Progenitor cell of endocrine pancreas (in vitro differentiated cells): Measurements from ENCODE around the gene RIBC2. TPM values are rescaled to one million over a fixed set of nuclear protein-coding genes. Genes with fewer than 3 reads are reported as not detected.
A peak's percentile ranks its signal among the peaks of the same experiment; 100 is the strongest.
"Not testable (repeated sequence)": the region's sequence is repeated elsewhere in the genome, so short reads cannot be mapped to it uniquely, and the experiment has no call there.

Source experiments
- DNase-seq: peaks from one replicate; pipeline ENCODE4 v3.0.0; 2021; ENCODE audit warnings: low spot score; ENCODE audit not compliant: unreplicated experiment
- H3K27ac Mint-ChIP-seq: 2 replicates; pipeline ENCODE4 v1.8.0; 2021; ENCODE audit warnings: mild to moderate bottlenecking, moderate library complexity, mixed read lengths
- H3K27me3 Mint-ChIP-seq: 2 replicates; pipeline ENCODE4 v1.8.0; 2021; ENCODE audit warnings: mixed read lengths
- H3K36me3 Mint-ChIP-seq: 2 replicates; pipeline ENCODE4 v1.8.0; 2022; ENCODE audit warnings: mixed read lengths; ENCODE audit not compliant: insufficient read depth
- H3K4me1 Mint-ChIP-seq: 2 replicates; pipeline ENCODE4 v1.8.0; 2021; ENCODE audit warnings: low read depth, mixed read lengths
- H3K4me3 Mint-ChIP-seq: 2 replicates; pipeline ENCODE4 v1.8.0; 2021; ENCODE audit warnings: low read depth, mild to moderate bottlenecking, moderate library complexity, mixed read lengths
- H3K9me3 Mint-ChIP-seq: 2 replicates; pipeline ENCODE4 v1.8.0; 2021; ENCODE audit warnings: low read depth, mixed read lengths
- CTCF ChIP-seq: fragments of 200-600 bp; sonication (generic); IDR thresholded peaks from one replicate; pipeline ENCODE4 v1.5.0; 2021; ENCODE audit warnings: antibody characterized with exemption, mild to moderate bottlenecking; ENCODE audit not compliant: unreplicated experiment
- total RNA-seq: library from RNA; stranded (reverse); gene quantifications from 2 replicates; pipeline ENCODE4 v1.2.1, GENCODE V29; 2021

Gene RIBC2
- total RNA-seq, 1 donor from 2014 or later = 7.0 TPM

DNA sequence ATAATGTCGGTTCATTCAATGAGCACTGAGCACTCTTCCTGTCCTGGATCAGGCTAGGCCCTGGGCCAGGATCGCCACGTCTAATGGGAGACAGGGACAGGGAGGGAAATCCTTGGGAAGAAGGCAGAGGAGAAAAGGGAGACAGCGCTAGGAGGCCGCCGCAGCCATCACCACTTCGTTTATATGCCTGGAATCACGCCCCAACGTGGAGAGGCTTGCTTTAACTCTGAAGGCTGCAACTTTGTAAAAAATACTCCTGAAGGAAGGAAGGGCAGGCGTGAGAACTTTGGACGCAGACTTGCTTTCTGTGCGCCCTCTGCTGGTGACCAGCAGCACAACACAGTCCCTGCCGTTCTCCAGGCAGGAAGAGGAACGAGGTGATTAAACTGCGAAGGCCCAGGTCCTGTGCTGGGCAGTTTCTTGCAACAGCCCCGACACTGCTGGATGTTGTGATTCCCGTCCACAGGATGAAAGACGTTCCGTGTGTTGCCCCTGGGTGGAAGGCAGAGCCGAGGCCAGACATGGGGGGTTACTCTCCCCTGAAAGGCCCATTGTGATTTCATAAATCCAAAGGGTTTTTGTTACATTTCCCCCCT lies 22.1 kb downstream of the RIBC2 start:
- H3K4me3 Mint-ChIP-seq = no peak overlapping the region
- DNase-seq = peak; percentile 79
- no peaks in the 10 kb centered on the region for H3K9me3 Mint-ChIP-seq
- TF ChIP-seq CTCF = peak; percentile 96
- H3K27ac Mint-ChIP-seq = peak overlapping the region; percentile 62
- H3K4me1 Mint-ChIP-seq = peaks cover 8% of the 10 kb centered on the region
- no peaks in the 10 kb centered on the region for H3K36me3 Mint-ChIP-seq
- H3K27me3 Mint-ChIP-seq = no peaks in the 10 kb centered on the region

- not testable (repeated sequence) for H3K27ac Mint-ChIP-seq, H3K9me3 Mint-ChIP-seq, H3K4me3 Mint-ChIP-seq, H3K36me3 Mint-ChIP-seq, DNase-seq, H3K27me3 Mint-ChIP-seq
- peaks cover 15% of the 10 kb centered on the region for H3K4me1 Mint-ChIP-seq
These were observed 23.5 kb downstream of the RIBC2 start for GRCh38 chr22:45436871-45437517.

DNA sequence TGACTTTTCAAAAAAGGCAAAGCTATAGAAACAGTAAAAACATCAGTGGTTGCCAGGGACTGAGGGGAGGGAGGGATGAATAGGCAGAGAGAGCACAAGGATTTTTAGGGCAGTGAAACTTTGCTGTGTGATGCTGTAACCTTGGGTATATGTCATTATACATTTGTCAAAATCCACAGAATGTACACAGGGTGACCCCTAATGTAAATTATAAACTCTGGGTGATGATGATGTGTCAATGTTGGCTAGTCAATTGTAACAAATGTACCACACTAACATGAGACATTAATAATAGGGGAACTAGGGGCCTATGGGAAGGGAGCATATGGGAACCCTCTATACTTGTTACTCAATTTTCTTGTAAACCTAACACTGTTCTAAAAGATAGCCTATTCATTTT lies 24.8 kb downstream of the RIBC2 start:
- no peak overlapping the region for H3K4me3 Mint-ChIP-seq
- H3K9me3 Mint-ChIP-seq = no peaks in the 10 kb centered on the region
- no peak for TF ChIP-seq CTCF
- no peaks in the 10 kb centered on the region for H3K27me3 Mint-ChIP-seq
- H3K27ac Mint-ChIP-seq = no peak overlapping the region
- DNase-seq = no peak
- H3K36me3 Mint-ChIP-seq = no peaks in the 10 kb centered on the region
- peaks cover 22% of the 10 kb centered on the region for H3K4me1 Mint-ChIP-seq

DNA sequence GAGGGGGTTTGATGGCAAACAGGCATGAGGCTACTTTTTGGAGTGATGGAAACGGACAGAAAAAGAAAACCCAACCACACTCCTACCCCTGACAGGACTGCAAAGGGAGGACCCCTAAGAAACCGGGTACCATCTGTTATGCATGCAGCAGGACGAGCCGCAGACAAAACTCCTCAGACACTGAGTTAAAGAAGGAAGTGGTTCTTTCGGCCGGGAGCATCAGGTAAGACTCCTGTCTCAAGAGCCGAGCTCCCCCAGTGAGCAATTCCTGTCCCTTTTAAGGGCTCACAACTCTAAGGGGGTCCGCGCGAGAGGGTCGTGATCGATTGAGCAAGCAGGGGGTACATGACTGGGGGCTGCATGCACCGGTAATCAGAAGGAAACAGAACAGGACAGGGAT lies 27.2 kb downstream of the RIBC2 start:
- H3K4me3 Mint-ChIP-seq, H3K36me3 Mint-ChIP-seq, H3K27me3 Mint-ChIP-seq, DNase-seq, H3K9me3 Mint-ChIP-seq: not testable (repeated sequence)
- Mint-ChIP-seq H3K27ac (peak overlapping the region; percentile 89), H3K4me1 (peaks cover 26% of the 10 kb centered on the region)

- H3K9me3 Mint-ChIP-seq = no peaks in the 10 kb centered on the region
- peaks cover 2% of the 10 kb centered on the region for H3K27me3 Mint-ChIP-seq
- peak; percentile 55 for TF ChIP-seq CTCF
- H3K4me3 Mint-ChIP-seq = no peak overlapping the region
- no peaks in the 10 kb centered on the region for H3K36me3 Mint-ChIP-seq
- H3K4me1 Mint-ChIP-seq = peaks cover 26% of the 10 kb centered on the region
- peak; percentile 26 for DNase-seq
- H3K27ac Mint-ChIP-seq = peak overlapping the region; percentile 89
These were observed 27.6 kb downstream of the RIBC2 start for GRCh38 chr22:45441138-45441537.

DNA sequence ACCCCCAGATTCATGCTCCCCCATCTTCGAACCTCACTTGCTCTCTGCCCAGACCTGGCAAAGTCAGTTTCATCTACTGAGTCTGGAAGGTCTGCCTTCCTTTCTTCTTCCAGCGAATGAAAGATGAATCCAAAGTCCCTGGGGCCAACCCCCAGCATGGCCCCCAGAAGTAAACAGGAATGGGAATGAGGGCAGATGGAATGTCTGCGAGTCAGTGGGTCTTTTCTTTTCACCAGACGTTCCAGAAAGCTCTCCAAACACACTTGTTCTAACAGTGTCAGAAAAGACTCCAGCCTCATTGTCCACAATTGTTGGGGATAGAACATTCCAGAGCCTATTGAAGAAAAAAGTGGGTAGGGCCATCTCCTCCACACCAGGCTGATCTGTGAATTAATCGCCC lies 28.6 kb downstream of the RIBC2 start:
- Mint-ChIP-seq H3K4me3 (no peak overlapping the region), H3K9me3 (no peaks in the 10 kb centered on the region), H3K27ac (peak overlapping the region; percentile 52), H3K4me1 (peaks cover 26% of the 10 kb centered on the region), H3K27me3 (peaks cover 3% of the 10 kb centered on the region), H3K36me3 (no peaks in the 10 kb centered on the region)
- no peak for DNase-seq
- no peak for TF ChIP-seq CTCF
